ENCODE data around the gene ITFG1. TPM values are rescaled to one million over a fixed set of nuclear protein-coding genes. Genes with fewer than 3 reads are reported as not detected.

Gene ITFG1
- total RNA-seq, 2 experiments from 2014 or later = 33.7 to 37.9 TPM

DNA sequence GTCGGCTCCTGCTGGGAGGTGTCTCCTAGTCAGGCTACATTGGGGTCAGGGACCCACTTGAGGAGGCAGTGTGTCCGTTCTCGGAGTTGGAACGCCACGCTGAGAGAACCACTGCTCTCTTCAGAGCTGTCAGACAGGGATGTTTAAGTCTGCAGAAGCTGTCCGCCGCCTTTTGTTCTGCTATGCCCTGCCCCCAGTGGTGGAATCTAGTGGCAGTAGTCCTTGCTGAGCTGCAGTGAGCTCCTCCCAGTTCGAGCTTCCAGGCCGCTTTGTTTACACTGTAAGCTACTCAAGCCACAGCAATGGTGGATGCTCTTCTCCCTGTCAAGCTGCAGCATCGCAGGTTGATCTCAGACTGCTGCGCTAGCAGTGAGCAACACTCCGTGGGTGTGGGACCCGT lies 36.0 kb downstream of the ITFG1 start:
- no peak overlapping the region for H3K4me3 ChIP-seq (ENCODE audit: low read depth, low read length, poor library complexity, severe bottlenecking)
- ChIA-PET POLR2A (no interaction called here), CTCF (ENCODE audit: unreplicated experiment) (no interaction called here)
- no peak overlapping the region for H2AFZ ChIP-seq (ENCODE audit: low read length)
- peaks cover 46% of the 10 kb centered on the region for H3K36me3 ChIP-seq (ENCODE audit: insufficient read depth, low read length)
- H3K4me1 ChIP-seq (ENCODE audit: insufficient read depth, low read length, poor library complexity, severe bottlenecking) = no peaks in the 10 kb centered on the region
- H3K4me2 ChIP-seq (ENCODE audit: low read length) = no peak overlapping the region
- no TSS peak for BruUV-seq (replicated peaks)
- H3K27ac ChIP-seq (ENCODE audit: low read depth, low read length, poor library complexity, severe bottlenecking) = no peak overlapping the region
- no peaks in the 10 kb centered on the region for H4K20me1 ChIP-seq (ENCODE audit: insufficient read depth, low read length)
- H3K9me3 ChIP-seq (ENCODE audit: low read length) = no peaks in the 10 kb centered on the region
- no peak for DNase-seq (ENCODE audit: low spot score)
- intact Hi-C loops (cut with micrococcal nuclease; ENCODE audit: unreplicated experiment) = no loop called here
- TF ChIP-seq EZH2phosphoT487 (IDR thresholded peaks at IDR 0.05; ENCODE audit: borderline replicate concordance, low read depth, low read length) = no peak
- TF ChIP-seq, protein P1, sequence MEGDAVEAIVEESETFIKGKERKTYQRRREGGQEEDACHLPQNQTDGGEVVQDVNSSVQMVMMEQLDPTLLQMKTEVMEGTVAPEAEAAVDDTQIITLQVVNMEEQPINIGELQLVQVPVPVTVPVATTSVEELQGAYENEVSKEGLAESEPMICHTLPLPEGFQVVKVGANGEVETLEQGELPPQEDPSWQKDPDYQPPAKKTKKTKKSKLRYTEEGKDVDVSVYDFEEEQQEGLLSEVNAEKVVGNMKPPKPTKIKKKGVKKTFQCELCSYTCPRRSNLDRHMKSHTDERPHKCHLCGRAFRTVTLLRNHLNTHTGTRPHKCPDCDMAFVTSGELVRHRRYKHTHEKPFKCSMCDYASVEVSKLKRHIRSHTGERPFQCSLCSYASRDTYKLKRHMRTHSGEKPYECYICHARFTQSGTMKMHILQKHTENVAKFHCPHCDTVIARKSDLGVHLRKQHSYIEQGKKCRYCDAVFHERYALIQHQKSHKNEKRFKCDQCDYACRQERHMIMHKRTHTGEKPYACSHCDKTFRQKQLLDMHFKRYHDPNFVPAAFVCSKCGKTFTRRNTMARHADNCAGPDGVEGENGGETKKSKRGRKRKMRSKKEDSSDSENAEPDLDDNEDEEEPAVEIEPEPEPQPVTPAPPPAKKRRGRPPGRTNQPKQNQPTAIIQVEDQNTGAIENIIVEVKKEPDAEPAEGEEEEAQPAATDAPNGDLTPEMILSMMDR (conservative IDR thresholded peaks at IDR 0.05; ENCODE audit: low read length) = no peak
- H3K9me2 ChIP-seq (ENCODE audit: insufficient read depth, low read length) = no peaks in the 10 kb centered on the region
- H3K79me2 ChIP-seq (ENCODE audit: insufficient read depth, low read depth, low read length) = no peaks in the 10 kb centered on the region

GRCh38 chr16:47416869-47417268 lies 44.0 kb downstream of the ITFG1 start:
- Histone ChIP-seq H3K4me3 (ENCODE audit: low read depth, low read length, poor library complexity, severe bottlenecking) (no peak overlapping the region), H3K9me2 (ENCODE audit: insufficient read depth, low read length) (no peaks in the 10 kb centered on the region), H4K20me1 (ENCODE audit: insufficient read depth, low read length) (no peaks in the 10 kb centered on the region), H2AFZ (ENCODE audit: low read length) (no peak overlapping the region), H3K4me1 (ENCODE audit: insufficient read depth, low read length, poor library complexity, severe bottlenecking) (no peaks in the 10 kb centered on the region), H3K27ac (ENCODE audit: low read depth, low read length, poor library complexity, severe bottlenecking) (no peak overlapping the region), H3K9me3 (ENCODE audit: low read length) (no peaks in the 10 kb centered on the region), H3K79me2 (ENCODE audit: insufficient read depth, low read depth, low read length) (no peaks in the 10 kb centered on the region), H3K36me3 (ENCODE audit: insufficient read depth, low read length) (peaks cover 12% of the 10 kb centered on the region; the same call in 1 of the 2 replicates), H3K4me2 (ENCODE audit: low read length) (no peak overlapping the region)
- ChIA-PET CTCF (ENCODE audit: unreplicated experiment) (no interaction called here), POLR2A (interaction anchor here (0.6 to 2.0 kb wide), 4 partner anchors 9 to 189 kb away, joined by 3 to 5 read pairs (median 3); no protein-coding TSS in a partner anchor)
- BruUV-seq (replicated peaks) = no TSS peak
- intact Hi-C loops (cut with micrococcal nuclease; ENCODE audit: unreplicated experiment) = no loop called here
- TF ChIP-seq EZH2phosphoT487 (IDR thresholded peaks at IDR 0.05; ENCODE audit: borderline replicate concordance, low read depth, low read length) = no peak
- TF ChIP-seq, protein P1 (conservative IDR thresholded peaks at IDR 0.05; ENCODE audit: low read length) = no peak
- no peak for DNase-seq (ENCODE audit: low spot score)

GRCh38 chr16:47413041-47413440 lies 47.8 kb downstream of the ITFG1 start:
- Histone ChIP-seq H3K79me2 (ENCODE audit: insufficient read depth, low read depth, low read length) (no peaks in the 10 kb centered on the region), H3K36me3 (ENCODE audit: insufficient read depth, low read length) (0 out of 2 replicates have a peak, but pooled peaks cover 9% of the 10 kb centered on the region), H4K20me1 (ENCODE audit: insufficient read depth, low read length) (no peaks in the 10 kb centered on the region), H3K4me2 (ENCODE audit: low read length) (no peak overlapping the region), H3K27ac (ENCODE audit: low read depth, low read length, poor library complexity, severe bottlenecking) (no peak overlapping the region), H3K9me2 (ENCODE audit: insufficient read depth, low read length) (no peaks in the 10 kb centered on the region), H3K4me1 (ENCODE audit: insufficient read depth, low read length, poor library complexity, severe bottlenecking) (no peaks in the 10 kb centered on the region), H3K9me3 (ENCODE audit: low read length) (no peaks in the 10 kb centered on the region), H2AFZ (ENCODE audit: low read length) (no peak overlapping the region), H3K4me3 (ENCODE audit: low read depth, low read length, poor library complexity, severe bottlenecking) (no peak overlapping the region)
- ChIA-PET POLR2A (interaction anchor here (0.6 kb wide), 1 partner anchor 13 kb away, joined by 4 read pairs; no protein-coding TSS in a partner anchor), CTCF (ENCODE audit: unreplicated experiment) (no interaction called here)
- TF ChIP-seq, protein P1 (conservative IDR thresholded peaks at IDR 0.05; ENCODE audit: low read length) = no peak
- TF ChIP-seq EZH2phosphoT487 (IDR thresholded peaks at IDR 0.05; ENCODE audit: borderline replicate concordance, low read depth, low read length) = no peak
- intact Hi-C loops (cut with micrococcal nuclease; ENCODE audit: unreplicated experiment) = no loop called here
- no peak for DNase-seq (ENCODE audit: low spot score)
- no TSS peak for BruUV-seq (replicated peaks)

Data from OCI-LY7 (cell line).